Measurements from ENCODE around the gene FAM72D. TPM values are rescaled to one million over a fixed set of nuclear protein-coding genes. Genes with fewer than 3 reads are reported as not detected.
"Not testable (repeated sequence)": the region's sequence is repeated elsewhere in the genome, so short reads cannot be mapped to it uniquely, and the experiment has no call there.

Gene FAM72D
- total RNA-seq, 1 donor from 2014 or later: 6.2 TPM

GRCh38 chr1:145147172-145147571, 51.4 kb downstream of the FAM72D start:
- H3K4me3 Mint-ChIP-seq; H3K4me1 Mint-ChIP-seq; H3K27ac Mint-ChIP-seq (ENCODE audit: unreplicated experiment); H3K36me3 Mint-ChIP-seq (ENCODE audit: low read depth); DNase-seq (ENCODE audit: low read depth, low spot score); H3K9me3 Mint-ChIP-seq; H3K27me3 Mint-ChIP-seq (ENCODE audit: low read depth): not testable (repeated sequence)

- not testable (repeated sequence) for H3K4me3 Mint-ChIP-seq; H3K4me1 Mint-ChIP-seq; H3K27ac Mint-ChIP-seq (ENCODE audit: unreplicated experiment); H3K27me3 Mint-ChIP-seq (ENCODE audit: low read depth); H3K9me3 Mint-ChIP-seq; H3K36me3 Mint-ChIP-seq (ENCODE audit: low read depth); DNase-seq (ENCODE audit: low read depth, low spot score)
These were observed 59.6 kb downstream of the FAM72D start for GRCh38 chr1:145155421-145155820.

- not testable (repeated sequence) for H3K36me3 Mint-ChIP-seq (ENCODE audit: low read depth); H3K4me3 Mint-ChIP-seq; H3K9me3 Mint-ChIP-seq; DNase-seq (ENCODE audit: low read depth, low spot score); H3K27ac Mint-ChIP-seq (ENCODE audit: unreplicated experiment); H3K27me3 Mint-ChIP-seq (ENCODE audit: low read depth); H3K4me1 Mint-ChIP-seq
These were observed 60.1 kb downstream of the FAM72D start for GRCh38 chr1:145155873-145156272.

GRCh38 chr1:145156891-145157610, 61.3 kb downstream of the FAM72D start:
- not testable (repeated sequence) for H3K4me1 Mint-ChIP-seq; H3K36me3 Mint-ChIP-seq (ENCODE audit: low read depth); H3K9me3 Mint-ChIP-seq; H3K27me3 Mint-ChIP-seq (ENCODE audit: low read depth)
- peak overlapping the region; percentile 89 for H3K4me3 Mint-ChIP-seq
- DNase-seq (ENCODE audit: low read depth, low spot score): peak; percentile 42
- H3K27ac Mint-ChIP-seq (ENCODE audit: unreplicated experiment): peak overlapping the region; percentile 83

- not testable (repeated sequence) for H3K4me1 Mint-ChIP-seq; H3K36me3 Mint-ChIP-seq (ENCODE audit: low read depth); H3K4me3 Mint-ChIP-seq; DNase-seq (ENCODE audit: low read depth, low spot score); H3K27me3 Mint-ChIP-seq (ENCODE audit: low read depth); H3K27ac Mint-ChIP-seq (ENCODE audit: unreplicated experiment); H3K9me3 Mint-ChIP-seq
These were observed 61.9 kb downstream of the FAM72D start for GRCh38 chr1:145157715-145158114.

GRCh38 chr1:145161046-145161752, 65.4 kb downstream of the FAM72D start:
- H3K9me3 Mint-ChIP-seq; H3K4me3 Mint-ChIP-seq; H3K36me3 Mint-ChIP-seq (ENCODE audit: low read depth); DNase-seq (ENCODE audit: low read depth, low spot score); H3K27ac Mint-ChIP-seq (ENCODE audit: unreplicated experiment); H3K27me3 Mint-ChIP-seq (ENCODE audit: low read depth); H3K4me1 Mint-ChIP-seq: not testable (repeated sequence)

Other genes with a start within 250 kb of the FAM72D start
- 56.6 and 58.5 TPM in 2 replicates for gene SRGAP2B, start 646 bp upstream of the FAM72D start, total RNA-seq
- gene PPIAL4D, start 146.2 kb downstream of the FAM72D start, total RNA-seq: not detected in 2 replicates